Measurements from ENCODE around the gene FREY1. TPM values are rescaled to one million over a fixed set of nuclear protein-coding genes. Genes with fewer than 3 reads are reported as not detected.
"Not testable (repeated sequence)": the region's sequence is repeated elsewhere in the genome, so short reads cannot be mapped to it uniquely, and the experiment has no call there.

FREY1 gene
- total RNA-seq, 1 experiment from 2014 or later: not detected

DNA sequence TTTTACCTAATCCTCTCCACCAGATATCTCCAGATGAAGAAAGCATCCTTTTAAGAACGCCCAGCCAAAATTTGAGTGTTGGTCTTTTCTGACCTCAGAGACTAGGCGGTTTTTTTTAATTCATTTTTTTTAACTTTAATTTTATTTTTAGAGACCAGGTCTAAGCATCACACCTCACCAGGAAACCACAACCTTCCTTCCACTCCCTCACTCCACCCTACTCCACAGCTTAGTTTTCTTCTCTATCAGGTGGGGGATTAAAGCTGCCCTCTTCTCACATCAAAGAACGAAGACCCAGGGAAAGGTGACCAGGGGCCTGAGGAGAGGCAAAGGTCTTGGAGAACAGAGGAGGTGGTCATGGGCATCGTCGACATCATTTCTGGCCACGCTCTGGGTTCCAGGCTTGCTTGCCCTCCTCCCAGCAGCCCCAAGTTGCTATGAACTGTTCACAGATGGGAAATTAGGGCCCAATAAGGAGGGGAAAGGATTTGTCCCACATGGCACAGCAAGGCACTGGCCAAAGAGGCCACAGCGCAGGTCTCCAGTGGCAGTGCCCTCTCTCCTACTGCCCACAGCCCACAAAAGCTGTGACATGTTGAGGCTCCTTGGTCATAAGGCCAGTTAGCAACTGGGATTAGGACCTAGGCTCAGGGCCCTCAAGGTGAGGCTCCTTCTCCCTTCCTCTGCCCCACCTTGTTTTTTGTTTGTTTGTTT, 12.0 kb upstream of the FREY1 start:
- no peak for DNase-seq (ENCODE audit: low read depth)
- in situ Hi-C loops (cut with HindIII; ENCODE audit: low pct_unique_long_range_greater_than_20kb, low sequenced_read_pairs): no loop called here

DNA sequence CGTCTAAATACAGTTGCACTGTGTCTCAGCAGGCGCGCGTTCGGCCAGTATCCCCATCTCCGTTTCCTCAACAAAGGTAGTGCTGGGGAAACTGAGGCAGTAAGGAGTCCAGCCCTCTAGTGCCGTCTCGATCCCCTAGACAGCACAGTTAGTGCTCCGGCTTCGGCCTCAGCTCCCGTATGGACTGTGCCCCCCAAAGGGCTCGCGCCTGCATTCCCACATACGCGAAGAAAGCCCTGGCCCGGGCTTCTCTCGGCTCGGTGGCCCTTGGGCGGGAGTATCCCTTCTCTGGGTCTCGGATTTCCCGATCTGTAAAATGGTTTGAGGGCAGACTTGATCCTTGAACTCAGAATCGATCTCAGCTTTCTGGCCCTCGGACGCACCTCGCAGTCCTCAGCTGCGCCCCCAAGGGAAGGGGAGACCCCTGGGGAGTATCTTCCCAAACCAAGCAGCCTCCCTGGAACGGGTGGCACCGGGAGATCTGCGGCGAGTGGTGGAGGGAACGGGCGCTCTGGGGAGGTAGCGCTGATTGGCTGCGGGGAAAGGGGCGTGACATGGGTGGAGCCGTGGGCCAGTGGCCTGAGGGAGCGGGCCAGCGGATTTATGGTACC, 11.4 kb upstream of the FREY1 start:
- DNase-seq (ENCODE audit: low read depth): peak; percentile 63
- in situ Hi-C loops (cut with HindIII; ENCODE audit: low pct_unique_long_range_greater_than_20kb, low sequenced_read_pairs): no loop called here

DNA sequence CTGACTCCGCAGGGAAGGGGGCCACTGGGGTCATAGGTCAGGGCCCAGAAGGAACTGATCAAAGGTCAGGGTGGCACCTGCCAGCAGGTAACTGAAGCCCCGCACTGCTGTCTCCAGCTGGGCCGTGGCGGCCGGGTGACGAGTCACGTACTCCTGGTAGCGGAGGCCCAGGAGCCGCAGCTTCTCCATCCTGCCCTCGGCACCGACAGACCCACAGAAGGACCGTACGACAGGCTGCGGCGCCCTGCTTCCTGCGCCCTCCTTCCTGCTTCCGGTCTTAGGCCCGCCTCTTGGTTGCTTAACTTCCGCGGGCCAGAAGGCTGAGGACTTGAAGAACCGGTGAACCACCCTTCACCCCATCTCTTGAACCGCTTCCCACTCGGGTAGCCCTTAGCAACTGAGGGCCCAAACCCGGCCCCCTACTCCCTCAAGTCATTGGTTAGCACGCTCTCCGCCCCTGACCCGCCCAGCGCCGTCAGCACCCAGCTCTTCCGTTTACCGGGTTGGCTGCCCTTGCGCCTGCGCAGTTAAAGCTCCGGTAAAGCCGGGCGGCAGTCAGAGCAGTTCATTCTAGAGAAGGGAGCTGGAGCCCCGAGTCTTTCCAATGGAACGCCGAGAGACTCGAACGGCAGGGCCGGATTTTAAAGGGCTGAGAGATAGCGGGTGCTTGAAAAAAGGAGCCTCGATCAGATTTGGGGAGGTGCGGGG, 10.7 kb upstream of the FREY1 start, which contains the start of gene PEX16:
Gene PEX16, minus strand, starts transcription at position 255 of the 708 bp plus-strand sequence. Its CDS starts 66 bp downstream, at position 189.
- in situ Hi-C loops (cut with HindIII; ENCODE audit: low pct_unique_long_range_greater_than_20kb, low sequenced_read_pairs): no loop called here
- DNase-seq (ENCODE audit: low read depth): peak; percentile 95

DNA sequence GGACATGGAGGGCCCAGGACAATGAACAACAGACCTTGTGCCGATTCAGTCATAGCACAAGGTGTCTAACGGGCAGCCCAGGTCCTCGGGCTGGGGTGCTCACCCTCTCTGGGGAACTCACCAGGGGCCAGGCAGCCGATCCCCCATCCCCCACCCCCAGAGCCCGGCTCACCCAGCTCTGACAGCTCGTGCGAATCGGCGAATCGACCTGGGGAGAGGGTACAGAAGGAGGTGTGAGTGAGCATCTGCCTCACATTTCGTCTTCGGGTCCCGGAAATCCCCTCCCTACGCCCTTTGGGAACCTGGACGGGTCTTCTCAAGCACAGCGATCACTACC, 10.2 kb upstream of the FREY1 start:
- in situ Hi-C loops (cut with HindIII; ENCODE audit: low pct_unique_long_range_greater_than_20kb, low sequenced_read_pairs): no loop called here
- DNase-seq (ENCODE audit: low read depth): no peak

DNA sequence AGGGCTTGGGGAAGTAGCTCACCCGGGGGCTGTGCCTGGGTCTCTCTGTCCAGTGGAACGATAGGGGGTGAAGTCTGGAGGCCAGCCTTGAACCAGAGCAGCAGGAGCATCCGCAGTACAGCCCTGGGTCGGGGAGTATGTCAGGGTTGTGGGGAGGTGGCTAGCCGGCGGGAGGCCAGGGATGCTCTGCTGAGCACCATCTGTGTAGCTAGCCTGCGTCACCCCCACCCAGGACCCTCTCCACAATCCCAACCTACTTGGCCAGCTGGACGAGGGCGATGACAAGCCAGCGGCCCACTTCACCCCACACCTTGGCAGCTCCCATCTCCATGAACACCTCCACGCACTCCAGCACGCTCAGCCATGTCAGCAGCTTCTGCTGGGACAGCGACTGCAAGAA, 8.4 kb upstream of the FREY1 start:
- in situ Hi-C loops (cut with HindIII; ENCODE audit: low pct_unique_long_range_greater_than_20kb, low sequenced_read_pairs): no loop called here
- DNase-seq (ENCODE audit: low read depth): no peak

DNA sequence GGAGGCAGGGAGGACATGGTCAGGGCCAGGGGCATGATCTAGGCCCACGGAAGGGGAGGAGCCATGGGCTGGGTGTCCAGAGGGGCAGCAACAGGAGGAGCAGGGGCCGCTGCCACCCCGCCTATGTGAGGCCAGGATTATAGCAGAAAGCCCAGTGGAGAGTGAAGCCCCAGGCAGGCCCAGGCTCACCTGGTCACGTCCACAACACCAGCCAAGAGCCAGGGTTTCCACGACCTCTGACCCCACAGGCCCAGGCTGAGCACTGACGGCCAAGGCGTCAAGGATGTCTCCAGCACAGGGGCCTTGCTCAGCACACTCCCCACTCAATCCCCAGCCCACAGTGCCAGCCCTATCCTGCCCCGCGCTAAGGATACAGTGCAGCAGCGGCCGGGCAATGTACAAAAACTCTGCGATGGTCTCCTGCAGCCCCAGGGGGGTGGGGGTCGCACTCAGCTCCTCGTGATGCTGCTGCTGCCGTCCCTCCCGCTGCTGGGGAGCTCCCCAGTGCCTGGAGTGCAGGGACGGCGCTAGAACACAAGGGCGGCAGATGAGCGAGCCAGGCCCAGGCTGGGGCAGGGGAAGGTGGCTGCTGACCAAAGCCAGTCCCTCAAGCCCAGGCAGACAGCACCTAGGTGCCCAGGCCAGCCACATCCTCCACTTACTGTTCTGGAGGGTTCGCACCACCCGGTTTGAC, 7.0 kb upstream of the FREY1 start:
- no peak for DNase-seq (ENCODE audit: low read depth)
- in situ Hi-C loops (cut with HindIII; ENCODE audit: low pct_unique_long_range_greater_than_20kb, low sequenced_read_pairs): no loop called here

DNA sequence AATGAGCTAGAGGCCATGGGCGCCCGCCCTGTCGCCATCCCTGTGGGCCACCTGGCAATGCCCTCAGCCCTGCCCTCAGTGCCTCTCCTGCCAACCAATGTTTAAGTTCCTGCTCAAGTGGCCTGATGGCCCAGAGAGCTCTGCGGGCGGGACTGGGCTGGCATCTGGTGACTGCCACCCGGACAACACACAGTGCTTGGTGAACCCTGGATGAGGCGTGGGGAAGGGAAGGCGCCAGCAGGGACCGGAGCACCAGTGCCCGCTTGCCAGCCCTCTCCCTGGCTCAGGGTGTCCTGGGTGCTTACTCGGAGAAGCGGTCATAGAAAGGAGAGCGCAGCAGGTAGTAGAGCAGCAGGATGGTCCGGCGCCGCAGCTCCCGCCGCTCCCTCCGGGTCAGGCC, 6.4 kb upstream of the FREY1 start:
- in situ Hi-C loops (cut with HindIII; ENCODE audit: low pct_unique_long_range_greater_than_20kb, low sequenced_read_pairs): no loop called here
- DNase-seq (ENCODE audit: low read depth): no peak

DNA sequence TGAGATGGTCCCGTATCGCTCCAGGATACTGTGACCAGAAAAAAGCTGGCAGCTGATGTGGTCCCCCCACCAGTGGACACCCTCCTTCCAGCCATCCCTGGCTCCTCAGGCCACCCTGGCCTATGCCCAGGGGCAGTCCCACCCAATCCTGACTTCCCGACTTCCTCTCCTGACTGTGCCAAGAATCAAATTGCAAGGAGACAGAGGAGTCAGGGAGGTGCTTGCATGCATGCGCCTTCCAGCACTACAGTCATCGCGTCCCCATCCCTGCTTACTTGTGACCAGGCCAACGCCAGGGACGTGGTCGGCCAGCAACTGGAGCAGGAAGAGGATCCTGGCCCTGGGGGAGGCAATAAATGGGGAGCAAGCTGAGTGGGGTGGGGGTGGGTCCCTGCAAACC, 3.6 kb upstream of the FREY1 start:
- no peak for DNase-seq (ENCODE audit: low read depth)
- in situ Hi-C loops (cut with HindIII; ENCODE audit: low pct_unique_long_range_greater_than_20kb, low sequenced_read_pairs): no loop called here

DNA sequence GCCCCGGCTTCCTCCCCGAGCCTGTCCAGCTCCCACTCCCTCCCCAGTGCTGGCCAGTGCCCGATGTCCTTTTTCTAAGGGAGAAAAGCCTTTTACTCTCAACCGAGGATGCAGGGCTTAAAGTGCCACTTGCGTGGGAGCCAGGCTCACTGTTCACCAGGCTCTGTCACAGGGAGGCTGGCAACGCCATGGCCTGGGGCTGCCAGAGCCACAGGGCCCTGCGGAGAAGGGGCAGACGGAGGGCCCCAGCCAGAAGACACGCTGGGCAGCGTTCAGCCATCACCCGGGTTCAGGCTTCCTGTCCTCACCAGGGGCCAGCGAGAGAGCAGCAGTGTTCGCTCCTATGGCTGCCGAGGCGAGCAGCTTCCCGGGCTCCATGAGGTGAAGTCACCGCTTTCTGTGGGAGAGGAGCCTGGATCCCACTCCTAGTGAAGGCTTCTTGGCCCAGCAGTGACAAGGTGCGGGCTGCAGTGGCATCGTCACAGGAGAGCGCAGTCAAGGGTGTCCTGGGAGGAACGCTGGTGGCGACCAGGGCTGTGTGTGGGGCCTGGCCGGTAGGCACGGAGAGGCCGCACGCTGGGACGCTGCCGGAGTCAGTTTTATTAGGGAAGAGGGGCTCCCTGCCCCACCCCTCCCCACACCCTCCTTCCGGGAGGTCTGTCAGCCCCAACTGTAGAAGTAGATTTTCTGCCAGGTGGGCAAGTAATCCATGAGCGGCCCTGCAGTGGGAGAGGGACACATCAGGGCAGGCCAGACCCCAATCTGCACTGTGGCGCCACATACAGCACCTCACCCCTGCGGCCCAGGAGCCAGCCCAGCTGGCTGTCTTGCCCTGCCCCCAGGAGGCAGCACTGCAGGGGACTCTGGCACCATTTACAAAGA, 2.8 kb upstream of the FREY1 start:
- DNase-seq (ENCODE audit: low read depth): no peak
- in situ Hi-C loops (cut with HindIII; ENCODE audit: low pct_unique_long_range_greater_than_20kb, low sequenced_read_pairs): no loop called here

DNA sequence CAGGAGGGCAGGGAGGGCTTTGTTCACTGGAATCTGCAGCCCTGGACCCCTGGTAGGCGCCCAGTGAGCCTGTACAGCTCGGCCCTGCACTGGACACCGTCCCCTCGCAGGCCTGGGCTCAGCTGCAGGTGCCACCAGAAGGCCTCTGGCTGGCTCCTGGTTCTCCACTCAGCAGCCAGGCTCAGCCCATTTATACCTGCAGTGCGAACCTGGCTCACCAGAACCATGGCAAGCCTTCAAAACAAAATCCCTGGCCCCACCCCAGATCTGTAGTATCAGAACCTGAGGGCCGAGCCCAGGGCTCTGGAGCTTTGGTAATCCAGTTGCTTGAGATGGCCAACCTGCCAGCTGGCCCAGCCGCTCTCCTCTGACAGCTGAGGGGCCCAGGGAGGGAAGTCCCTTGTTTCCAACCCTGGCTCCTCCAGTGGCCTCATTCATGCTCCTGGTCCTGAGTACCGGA, 870 bp upstream of the FREY1 start:
- in situ Hi-C loops (cut with HindIII; ENCODE audit: low pct_unique_long_range_greater_than_20kb, low sequenced_read_pairs): no loop called here
- no peak for DNase-seq (ENCODE audit: low read depth)

DNA sequence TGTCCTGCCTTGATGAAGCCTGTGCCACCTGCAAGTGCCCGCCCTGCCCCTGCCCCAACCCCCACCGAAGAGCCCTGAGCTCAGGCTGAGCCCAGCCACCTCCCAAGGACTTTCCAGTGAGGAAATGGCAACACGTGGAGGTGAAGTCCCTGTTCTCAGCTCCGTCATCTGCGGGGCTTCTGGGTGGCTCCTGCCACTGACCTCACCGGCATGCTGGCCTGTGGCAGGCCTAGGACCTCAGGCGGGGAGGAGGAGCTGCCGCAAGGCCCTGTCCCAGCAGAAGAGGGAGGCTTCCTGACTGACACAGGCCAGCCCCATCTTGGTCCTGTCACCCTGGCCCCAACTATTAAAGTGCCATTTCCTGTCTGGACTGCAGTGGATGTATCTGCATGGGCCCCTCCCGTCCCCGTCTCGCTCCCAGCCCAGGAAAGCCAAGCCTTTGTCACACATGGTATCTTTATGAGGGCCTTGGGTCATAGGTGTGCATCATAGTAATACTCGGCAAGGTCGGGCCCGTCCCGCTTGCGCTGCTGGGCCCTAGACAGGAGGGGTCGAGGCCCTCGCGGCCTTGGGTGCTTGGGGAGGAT, 882 bp downstream of the FREY1 start:
- in situ Hi-C loops (cut with HindIII; ENCODE audit: low pct_unique_long_range_greater_than_20kb, low sequenced_read_pairs): no loop called here
- no peak for DNase-seq (ENCODE audit: low read depth)

DNA sequence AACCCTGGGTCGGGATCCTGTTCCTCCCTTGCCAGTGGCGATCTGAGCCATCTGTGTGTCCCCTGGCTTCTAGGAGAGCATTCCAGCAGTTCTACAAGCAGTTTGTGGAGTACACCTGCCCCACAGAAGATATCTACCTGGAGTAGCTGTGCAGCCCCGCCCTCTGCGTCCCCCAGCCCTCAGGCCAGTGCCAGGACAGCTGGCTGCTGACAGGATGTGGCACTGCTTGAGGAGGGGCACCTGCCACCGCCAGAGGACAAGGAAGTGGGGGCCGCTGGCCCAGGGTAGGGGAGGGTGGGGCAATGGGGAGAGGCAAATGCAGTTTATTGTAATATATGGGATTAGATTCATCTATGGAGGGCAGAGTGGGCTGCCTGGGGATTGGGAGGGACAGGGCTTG, 1.5 kb downstream of the FREY1 start:
- in situ Hi-C loops (cut with HindIII; ENCODE audit: low pct_unique_long_range_greater_than_20kb, low sequenced_read_pairs); DNase-seq (ENCODE audit: low read depth): not testable (repeated sequence)

DNA sequence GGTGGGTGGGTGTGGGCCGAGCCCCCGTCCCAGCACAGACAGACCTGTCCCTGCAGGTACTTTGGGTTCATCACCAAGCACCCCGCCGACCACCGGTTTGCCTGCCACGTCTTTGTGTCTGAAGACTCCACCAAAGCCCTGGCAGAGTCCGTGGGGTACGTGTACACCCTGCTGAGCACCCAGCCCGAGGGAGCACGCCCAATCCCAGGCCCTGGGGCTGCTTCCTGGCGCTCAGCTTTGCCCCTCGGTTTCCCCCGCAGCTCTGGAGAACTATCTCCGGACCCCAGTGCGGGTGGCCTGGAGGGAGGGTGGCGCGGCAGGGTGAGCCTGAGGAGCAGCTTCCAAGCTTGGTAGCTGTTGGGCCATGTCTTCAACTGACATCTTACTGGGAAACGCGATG, 2.0 kb downstream of the FREY1 start:
- DNase-seq (ENCODE audit: low read depth): no peak
- in situ Hi-C loops (cut with HindIII; ENCODE audit: low pct_unique_long_range_greater_than_20kb, low sequenced_read_pairs): no loop called here

DNA sequence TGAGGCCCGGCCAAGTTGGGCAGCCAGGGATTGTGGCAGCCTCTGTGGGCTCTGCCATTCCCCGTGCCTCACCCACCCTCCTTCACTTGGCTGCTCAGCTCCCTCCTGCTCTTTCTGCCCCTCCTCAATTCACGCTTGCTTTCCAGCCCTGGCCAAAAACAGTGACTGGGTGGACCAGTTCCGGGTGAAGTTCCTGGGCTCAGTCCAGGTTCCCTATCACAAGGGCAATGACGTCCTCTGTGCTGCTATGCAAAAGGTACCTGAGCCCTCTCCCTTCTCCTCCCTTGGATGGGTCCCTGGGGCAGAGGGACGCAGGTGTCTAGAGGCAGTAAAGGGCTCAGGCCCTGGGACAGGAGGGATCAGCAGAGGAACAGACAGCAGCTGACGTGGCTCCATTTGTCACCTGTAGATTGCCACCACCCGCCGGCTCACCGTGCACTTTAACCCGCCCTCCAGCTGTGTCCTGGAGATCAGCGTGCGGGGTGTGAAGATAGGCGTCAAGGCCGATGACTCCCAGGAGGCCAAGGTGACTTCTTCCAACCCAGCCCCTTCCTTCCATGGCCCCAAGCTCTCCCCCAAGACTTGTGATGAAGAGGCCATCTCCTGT, 2.7 kb downstream of the FREY1 start:
- in situ Hi-C loops (cut with HindIII; ENCODE audit: low pct_unique_long_range_greater_than_20kb, low sequenced_read_pairs): no loop called here
- no peak for DNase-seq (ENCODE audit: low read depth)

DNA sequence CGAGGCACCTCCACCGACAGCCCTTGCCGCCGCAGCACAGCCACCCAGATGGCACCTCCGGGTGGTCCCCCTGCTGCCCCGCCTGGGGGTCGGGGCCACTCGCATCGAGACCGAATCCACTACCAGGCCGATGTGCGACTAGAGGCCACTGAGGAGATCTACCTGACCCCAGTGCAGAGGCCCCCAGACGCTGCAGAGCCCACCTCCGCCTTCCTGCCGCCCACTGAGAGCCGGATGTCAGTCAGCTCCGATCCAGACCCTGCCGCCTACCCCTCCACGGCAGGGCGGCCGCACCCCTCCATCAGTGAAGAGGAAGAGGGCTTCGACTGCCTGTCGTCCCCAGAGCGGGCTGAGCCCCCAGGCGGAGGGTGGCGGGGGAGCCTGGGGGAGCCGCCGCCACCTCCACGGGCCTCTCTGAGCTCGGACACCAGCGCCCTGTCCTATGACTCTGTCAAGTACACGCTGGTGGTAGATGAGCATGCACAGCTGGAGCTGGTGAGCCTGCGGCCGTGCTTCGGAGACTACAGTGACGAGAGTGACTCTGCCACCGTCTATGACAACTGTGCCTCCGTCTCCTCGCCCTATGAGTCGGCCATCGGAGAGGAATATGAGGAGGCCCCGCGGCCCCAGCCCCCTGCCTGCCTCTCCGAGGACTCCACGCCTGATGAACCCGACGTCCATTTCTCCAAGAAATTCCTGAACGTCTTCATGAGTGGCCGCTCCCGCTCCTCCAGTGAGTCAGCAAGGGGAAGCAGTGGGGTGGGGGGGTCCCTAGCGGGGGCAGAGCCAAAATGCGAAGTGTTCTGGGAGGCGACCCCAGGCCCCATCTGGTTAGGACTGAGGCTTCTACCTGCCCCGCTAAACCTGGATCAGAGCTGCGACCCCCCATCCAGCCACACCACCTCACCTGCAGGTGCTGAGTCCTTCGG, 4.4 kb downstream of the FREY1 start:
- in situ Hi-C loops (cut with HindIII; ENCODE audit: low pct_unique_long_range_greater_than_20kb, low sequenced_read_pairs): no loop called here
- DNase-seq (ENCODE audit: low read depth): no peak

DNA sequence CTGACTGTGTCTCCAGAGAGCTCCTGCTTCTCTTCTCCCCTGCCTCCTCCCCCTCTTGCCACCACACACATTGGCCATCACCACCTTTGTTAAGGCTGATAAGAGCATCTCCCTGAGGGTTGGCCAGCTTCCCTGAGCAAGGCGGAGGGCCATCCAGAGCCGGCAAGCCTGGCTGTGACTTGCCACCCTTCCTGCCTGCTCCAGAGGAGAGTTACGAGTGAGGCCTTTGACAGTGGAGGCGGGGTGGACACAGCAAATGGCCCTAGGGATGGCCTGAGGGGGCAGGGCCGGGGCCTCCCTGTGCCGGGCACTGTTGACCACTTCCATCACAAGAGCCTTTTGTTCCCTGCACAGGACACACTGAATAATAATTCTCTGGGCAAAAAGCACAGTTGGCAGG, 5.4 kb downstream of the FREY1 start:
- in situ Hi-C loops (cut with HindIII; ENCODE audit: low pct_unique_long_range_greater_than_20kb, low sequenced_read_pairs): no loop called here
- no peak for DNase-seq (ENCODE audit: low read depth)

Measured in Caki2 (cell line).